HCT116 (cell line): ENCODE results near the gene SACM1L. TPM values are rescaled to one million over a fixed set of nuclear protein-coding genes. Genes with fewer than 3 reads are reported as not detected.
A peak's percentile ranks its signal among the peaks of the same experiment; 100 is the strongest.

Experiments used
- ATAC-seq: fragments of 200-7000 bp; cut with Tn5 transposase; 2 replicates; pipeline ENCODE4 v1.9.1; 2020; ENCODE audit warnings: mild to moderate bottlenecking, moderate library complexity
- BruUV-seq: library from RNA; stranded (reverse); fragments of 400-500 nt; replicated peaks from 2 replicates; lab custom pipeline; 2021; lab: Mats Ljungman, UMichigan
- CTCF ChIA-PET: fragments of 300-600 bp; sonication (Branson Sonifier 250); formaldehyde crosslinking; loops from one replicate; lab custom pipeline; 2021; ENCODE audit warnings: antibody characterized with exemption; lab: Charles Lee
- POLR2A ChIA-PET: fragments of 300-600, 350-600 bp; sonication (Branson Sonifier 250); formaldehyde crosslinking; loops from one replicate; lab custom pipeline; 2021; ENCODE audit warnings: antibody characterized with exemption; lab: Charles Lee
- RAD21 ChIA-PET, 2 experiments: fragments of 300-600 bp; sonication (Branson Sonifier 250); formaldehyde crosslinking; loops; one replicate each; lab custom pipeline; 2023; ENCODE audit warnings: low total read pairs in 2 of 2; ENCODE audit not compliant: uncharacterized antibody in 2 of 2, unreplicated experiment in 2 of 2, low non-redundant PET in 1 of 2; lab: Charles Lee
- DNase-seq: peaks from one replicate; pipeline ENCODE4 v3.0.0-alpha.2; 2010; ENCODE audit warnings: low read depth, low spot score
- H2AFZ ChIP-seq: fragments of 200-600 bp; shearing (Covaris generic), sonication (generic); 2 replicates; pipeline ENCODE4 v1.6.1; 2017; ENCODE audit warnings: low read depth, mixed run types, mixed read lengths, antibody characterized with exemption, low read length; ENCODE audit not compliant: poor library complexity, severe bottlenecking
- H3K27ac ChIP-seq: 2 replicates; pipeline ENCODE4 v1.5.1; 2012; ENCODE audit warnings: low read depth, low read length
- H3K27me3 ChIP-seq: fragments of 200-600 bp; sonication (generic); 2 replicates; pipeline ENCODE4 v1.6.1; 2016; ENCODE audit warnings: mixed run types, low read length, mixed read lengths; ENCODE audit not compliant: insufficient read depth
- H3K36me3 ChIP-seq, 2 experiments: fragments of 200-500 bp in 1 of 2; fragments of 200-600 bp in 1 of 2; sonication (Bioruptor generic) in 1 of 2; sonication (generic) in 1 of 2; 2 replicates each; pipeline versions ENCODE4 v1.5.1 to v1.6.1; 2014 to 2016; ENCODE audit warnings: low read length in 2 of 2, inconsistent platforms in 1 of 2, mixed read lengths in 1 of 2, mixed run types in 1 of 2; ENCODE audit not compliant: insufficient read depth in 2 of 2, control insufficient read depth in 1 of 2
- H3K4me1 ChIP-seq, 2 experiments: fragments of 200-600 bp in 1 of 2; sonication (generic) in 1 of 2; 2 replicates each; pipeline versions ENCODE4 v1.5.1 to v1.6.1; 2012 to 2017; ENCODE audit warnings: low read length in 2 of 2, inconsistent platforms in 1 of 2, mild to moderate bottlenecking in 1 of 2, mixed read lengths in 1 of 2, mixed run types in 1 of 2, moderate library complexity in 1 of 2; ENCODE audit not compliant: insufficient read depth in 2 of 2, control insufficient read depth in 1 of 2
- H3K4me2 ChIP-seq: fragments of 200-600 bp; sonication (generic); 2 replicates; pipeline ENCODE4 v1.6.1; 2017; ENCODE audit warnings: mixed run types, low read length, mixed read lengths
- H3K4me3 ChIP-seq, 2 experiments: fragments of 200-600 bp in 1 of 2; sonication (generic) in 1 of 2; replicated peaks in 1 of 2; 2 replicates each; pipeline ENCODE4 v1.5.1; 2011 to 2016; ENCODE audit warnings: low read length in 2 of 2, control low read depth in 1 of 2, low read depth in 1 of 2, mild to moderate bottlenecking in 1 of 2, mixed read lengths in 1 of 2, mixed run types in 1 of 2
- H3K79me2 ChIP-seq: fragments of 200-600 bp; sonication (generic); 2 replicates; pipeline ENCODE4 v1.6.1; 2017; ENCODE audit warnings: mild to moderate bottlenecking, mixed run types, low read length, moderate library complexity, mixed read lengths; ENCODE audit not compliant: insufficient read depth
- H3K9ac ChIP-seq: fragments of 200-600 bp; sonication (generic); 2 replicates; pipeline ENCODE4 v1.6.1; 2016; ENCODE audit warnings: low read length, mixed read lengths
- H3K9me2 ChIP-seq: fragments of 200-600 bp; sonication (generic), shearing (Covaris generic); 2 replicates; pipeline ENCODE4 v1.6.1; 2017; ENCODE audit warnings: mixed run types, mild to moderate bottlenecking, moderate library complexity; ENCODE audit not compliant: insufficient read depth
- H3K9me3 ChIP-seq, 2 experiments: fragments of 200-500 bp in 1 of 2; fragments of 200-600 bp in 1 of 2; sonication (Bioruptor generic) in 1 of 2; sonication (generic) in 1 of 2; 2 replicates each; pipeline ENCODE4 v1.6.1; 2014 to 2017; ENCODE audit warnings: low read length in 2 of 2, mixed read lengths in 2 of 2, inconsistent platforms in 1 of 2, low read depth in 1 of 2, mild to moderate bottlenecking in 1 of 2, mixed run types in 1 of 2, moderate library complexity in 1 of 2; ENCODE audit not compliant: control insufficient read depth in 1 of 2, insufficient read depth in 1 of 2
- H4K20me1 ChIP-seq: fragments of 200-600 bp; sonication (generic), shearing (Covaris generic); 2 replicates; pipeline ENCODE4 v1.6.1; 2017; ENCODE audit warnings: mixed run types, mild to moderate bottlenecking, moderate library complexity; ENCODE audit not compliant: insufficient read depth
- CBX3 ChIP-seq: IDR thresholded peaks from 2 replicates; pipeline ENCODE4 v1.6.1; 2012; ENCODE audit warnings: low read depth
- ELF1 ChIP-seq: IDR thresholded peaks from 2 replicates; pipeline ENCODE4 v1.6.1; 2012; ENCODE audit warnings: low read depth, borderline replicate concordance
- EZH2phosphoT487 ChIP-seq: fragments of 200-600 bp; IDR thresholded peaks from 2 replicates; pipeline ENCODE4 v1.6.1; 2018; ENCODE audit warnings: antibody characterized with exemption, borderline replicate concordance
- FOSL1 ChIP-seq: IDR thresholded peaks from 2 replicates; pipeline ENCODE4 v1.6.1; 2012; ENCODE audit warnings: low read depth
- POLR2AphosphoS5 ChIP-seq: IDR thresholded peaks from 2 replicates; pipeline ENCODE4 v1.6.1; 2011; ENCODE audit warnings: mild to moderate bottlenecking, low read depth, low read length, moderate library complexity
- SP1 ChIP-seq: IDR thresholded peaks from 2 replicates; pipeline ENCODE4 v1.6.1; 2012; ENCODE audit warnings: low read depth
- ZBTB33 ChIP-seq: IDR thresholded peaks from 2 replicates; pipeline ENCODE4 v1.6.1; 2011; ENCODE audit warnings: mild to moderate bottlenecking, low read length, moderate library complexity; ENCODE audit not compliant: insufficient replicate concordance; ENCODE audit errors: extremely low read depth
- intact Hi-C: fragments of 100-400 bp; cut with micrococcal nuclease; formaldehyde crosslinking; loops from 2 replicates; pipeline ENCODE4 v1.10.0; 2022
- total RNA-seq: library from RNA; stranded (reverse); gene quantifications from one replicate; pipeline ENCODE4 v1.2.1, GENCODE V29; 2021; ENCODE audit not compliant: unreplicated experiment

The SACM1L gene
- total RNA-seq, 1 experiment from 2014 or later: 27.3 TPM

DNA sequence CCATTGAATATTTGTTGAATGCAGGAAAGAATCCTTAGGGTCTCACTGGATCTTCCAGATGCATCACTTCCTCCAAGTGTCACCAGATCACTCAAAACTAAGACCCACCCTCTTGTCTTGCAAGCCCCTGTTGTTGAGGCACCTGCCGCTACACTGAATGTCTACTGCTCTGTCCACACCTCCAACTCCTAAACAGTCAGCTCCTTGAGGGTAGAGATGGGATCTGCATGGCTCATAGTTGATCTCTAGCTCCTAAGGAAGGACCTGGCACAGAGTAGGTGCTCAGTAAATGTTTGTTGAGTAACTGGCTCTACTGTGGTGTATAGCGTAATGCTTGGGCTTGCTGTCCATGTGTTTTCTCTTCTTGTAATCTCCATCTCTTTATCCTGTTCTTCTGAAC lies 98.4 kb downstream of the SACM1L start (continued):
- TF ChIP-seq ZBTB33 (no peak), FOSL1 (no peak), ELF1 (no peak)

DNA sequence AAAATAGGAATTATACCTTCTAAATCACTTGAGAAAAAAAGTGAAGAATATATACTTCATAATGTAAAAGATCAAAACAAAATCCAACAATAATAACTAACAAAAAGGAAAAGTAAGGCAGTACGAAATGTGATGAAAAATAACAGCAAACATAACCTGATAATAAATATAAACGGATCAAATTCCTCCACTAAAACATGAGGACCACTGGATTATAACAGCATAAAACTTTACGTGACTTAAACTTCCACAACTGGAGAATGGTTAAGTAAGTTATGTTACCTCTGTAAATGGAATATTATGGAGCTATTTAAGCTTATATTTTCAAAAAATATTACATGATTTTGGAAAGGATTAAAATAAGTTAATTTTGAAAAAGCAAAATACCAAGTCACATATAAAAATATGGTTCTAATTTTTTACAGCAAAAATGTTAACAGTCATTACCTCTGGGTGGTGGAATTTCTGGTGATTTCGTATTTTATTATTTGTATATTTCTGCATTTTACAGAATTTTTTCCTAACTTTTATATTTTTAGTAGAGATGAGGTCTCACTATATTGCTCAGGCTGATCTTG lies 100.1 kb downstream of the SACM1L start:
- DNase-seq (no peak), ATAC-seq (no peak)
- Histone ChIP-seq H3K4me3 (no peak overlapping the region), H3K27me3 (no peaks in the 10 kb centered on the region), H3K9ac (no peak overlapping the region), H2AFZ (no peak overlapping the region), H3K9me2 (no peaks in the 10 kb centered on the region), H4K20me1 (no peaks in the 10 kb centered on the region), H3K79me2 (no peaks in the 10 kb centered on the region), H3K36me3 (no peaks in the 10 kb centered on the region), H3K9me3 (no peaks in the 10 kb centered on the region), H3K27ac (no peak overlapping the region), H3K4me2 (no peak overlapping the region), H3K4me1 (peaks cover 3 to 11% of the 10 kb centered on the region in 2 experiments; a peak in 2 of 4 replicates)
- TF ChIP-seq EZH2phosphoT487 (no peak), POLR2AphosphoS5 (no peak), ZBTB33 (no peak), ELF1 (no peak), SP1 (no peak), CBX3 (peak; percentile 49; the same call in 1 of the 2 replicates)
- intact Hi-C loops: no loop called here
- POLR2A ChIA-PET: no interaction called here
- no TSS peak for BruUV-seq
- RAD21 ChIA-PET: no interaction called here
- CTCF ChIA-PET: no interaction called here
